GM23338 (cell line): ENCODE results near the gene VRTN. TPM values are rescaled to one million over a fixed set of nuclear protein-coding genes. Genes with fewer than 3 reads are reported as not detected.

Source experiments
- ATAC-seq: fragments of 200-7000 bp; cut with Tn5 transposase; 3 replicates; pipeline ENCODE4 v1.9.1; 2020
- DNase-seq: peaks from one replicate; pipeline ENCODE4 v3.0.0-alpha.2; 2015; ENCODE audit warnings: low spot score
- H2AFZ ChIP-seq: fragments of 200-600 bp; sonication (generic); 2 replicates; pipeline ENCODE4 v1.8.0; 2016; ENCODE audit warnings: antibody characterized with exemption, mild to moderate bottlenecking, moderate library complexity
- H3F3A ChIP-seq: fragments of 200-600 bp; sonication (generic); replicated peaks from 2 replicates; pipeline ENCODE4 v1.8.0; 2017; ENCODE audit warnings: antibody characterized with exemption, mixed run types, low read depth
- H3K27ac ChIP-seq: fragments of 200-600 bp; sonication (generic); 2 replicates; pipeline ENCODE4 v1.6.1; 2016; ENCODE audit warnings: low read depth
- H3K27me3 ChIP-seq: fragments of 200-600 bp; sonication (generic); 2 replicates; pipeline ENCODE4 v1.8.0; 2016; ENCODE audit warnings: mild to moderate bottlenecking, mixed run types, moderate library complexity; ENCODE audit not compliant: insufficient read depth
- H3K36me3 ChIP-seq: fragments of 200-600 bp; sonication (generic); 2 replicates; pipeline ENCODE4 v1.8.0; 2016; ENCODE audit warnings: mild to moderate bottlenecking; ENCODE audit not compliant: insufficient read depth
- H3K4me1 ChIP-seq: fragments of 200-600 bp; sonication (generic); 2 replicates; pipeline ENCODE4 v1.8.0; 2016; ENCODE audit warnings: mild to moderate bottlenecking, moderate library complexity; ENCODE audit not compliant: insufficient read depth
- H3K4me2 ChIP-seq: fragments of 200-600 bp; sonication (generic); 2 replicates; pipeline ENCODE4 v1.7.1; 2017; ENCODE audit warnings: mixed run types
- H3K4me3 ChIP-seq: fragments of 200-600 bp; sonication (generic); 2 replicates; pipeline ENCODE4 v1.6.1; 2016; ENCODE audit warnings: mixed run types
- H3K79me2 ChIP-seq: fragments of 200-600 bp; sonication (generic); replicated peaks from 2 replicates; pipeline ENCODE4 v1.8.0; 2017; ENCODE audit warnings: mild to moderate bottlenecking; ENCODE audit not compliant: insufficient read depth
- H3K9me2 ChIP-seq: fragments of 200-600 bp; sonication (generic); 2 replicates; pipeline ENCODE4 v1.8.0; 2017; ENCODE audit not compliant: insufficient read depth
- H4K20me1 ChIP-seq: fragments of 200-600 bp; sonication (generic); replicated peaks from 2 replicates; pipeline ENCODE4 v1.8.0; 2017; ENCODE audit warnings: mild to moderate bottlenecking; ENCODE audit not compliant: insufficient read depth
- H3K27ac Mint-ChIP-seq: 2 replicates; pipeline ENCODE4 v1.8.0; 2020; ENCODE audit warnings: inconsistent platforms, mild to moderate bottlenecking, moderate library complexity, mixed read lengths
- H3K27me3 Mint-ChIP-seq: 3 replicates; pipeline ENCODE4 v1.8.0; 2022; ENCODE audit warnings: low read depth, mild to moderate bottlenecking, moderate library complexity, mixed read lengths, inconsistent platforms; ENCODE audit not compliant: insufficient read depth, poor library complexity
- H3K36me3 Mint-ChIP-seq: 3 replicates; pipeline ENCODE4 v1.8.0; 2021; ENCODE audit warnings: low read depth, mild to moderate bottlenecking, inconsistent platforms, moderate library complexity, mixed read lengths
- H3K4me1 Mint-ChIP-seq: 3 replicates; pipeline ENCODE4 v1.8.0; 2020; ENCODE audit warnings: mild to moderate bottlenecking, inconsistent platforms, mixed read lengths
- H3K4me3 Mint-ChIP-seq: 3 replicates; pipeline ENCODE4 v1.8.0; 2021; ENCODE audit warnings: moderate library complexity, mild to moderate bottlenecking, inconsistent platforms, mixed read lengths
- H3K9me3 Mint-ChIP-seq: 3 replicates; pipeline ENCODE4 v1.8.0; 2020; ENCODE audit warnings: moderate library complexity, mild to moderate bottlenecking, inconsistent platforms, mixed read lengths
- CREB1 ChIP-seq: fragments of 250-450 bp; sonication (Bioruptor Pico); IDR thresholded peaks from 2 replicates; pipeline ENCODE4 v1.5.0; 2020; ENCODE audit warnings: low read depth, mild to moderate bottlenecking, moderate library complexity
- EZH2 ChIP-seq: fragments of 200-600 bp; sonication (generic); IDR thresholded peaks from one replicate; pipeline ENCODE4 v1.8.0; 2017; ENCODE audit warnings: antibody characterized with exemption, mild to moderate bottlenecking, low read depth; ENCODE audit not compliant: unreplicated experiment
- EZH2phosphoT487 ChIP-seq: fragments of 200-600 bp; sonication (generic); IDR thresholded peaks from one replicate; pipeline ENCODE4 v1.8.1; 2018; ENCODE audit warnings: antibody characterized with exemption; ENCODE audit not compliant: unreplicated experiment
- JUNB ChIP-seq: IDR thresholded peaks from one replicate; pipeline ENCODE4 v1.6.1; 2016; ENCODE audit warnings: antibody characterized with exemption; ENCODE audit not compliant: unreplicated experiment
- NANOG ChIP-seq: IDR thresholded peaks from 2 replicates; pipeline ENCODE4 v1.6.1; 2016; ENCODE audit warnings: antibody characterized with exemption, borderline replicate concordance
- POLR2AphosphoS5 ChIP-seq: IDR thresholded peaks from 2 replicates; pipeline ENCODE4 v1.6.1; 2016; ENCODE audit warnings: antibody characterized with exemption, low read depth
- STAT1 ChIP-seq: IDR thresholded peaks from one replicate; pipeline ENCODE4 v1.6.1; 2016; ENCODE audit warnings: antibody characterized with exemption; ENCODE audit not compliant: unreplicated experiment
- ZNF114 ChIP-seq: fragments of 250-450 bp; sonication (Bioruptor Pico); IDR thresholded peaks from 2 replicates; pipeline ENCODE4 v1.5.0; 2020; ENCODE audit warnings: mild to moderate bottlenecking, moderate library complexity
- ZNF331 ChIP-seq: fragments of 250-450 bp; sonication (Bioruptor Pico); IDR thresholded peaks from 2 replicates; pipeline ENCODE4 v1.5.0; 2020; ENCODE audit warnings: low read depth, mild to moderate bottlenecking, moderate library complexity
- polyA plus RNA-seq: library from polyadenylated mRNA; unstranded; fragments of >200 nt; fragmentation: Nextera tagmentation; extraction: Ambion mirVana; gene quantifications from 2 replicates; pipeline ENCODE4 v1.2.1, GENCODE V29; 2016
- total RNA-seq: library from RNA; depleted of rRNA; stranded (reverse); fragments of >200 nt; shearing (Covaris generic); gene quantifications from 2 replicates; pipeline ENCODE4 v1.2.3, GENCODE V29; 2014
- TF ChIP-seq, protein P1 (sequence below): IDR thresholded peaks from 2 replicates; pipeline ENCODE4 v1.6.1; 2016; ENCODE audit warnings: antibody characterized with exemption
- TF ChIP-seq, protein P2 (sequence below), 2 experiments: fragments of 200-600 bp in 1 of 2; sonication (generic) in 1 of 2; conservative IDR thresholded peaks; 2 replicates each; pipeline versions ENCODE4 v1.5.1 to v1.6.1; 2016 to 2017; ENCODE audit warnings: antibody characterized with exemption in 2 of 2, low read depth in 2 of 2, mild to moderate bottlenecking in 2 of 2, moderate library complexity in 1 of 2
- TF ChIP-seq, protein P3 (sequence below): IDR thresholded peaks from one replicate; pipeline ENCODE4 v1.6.1; 2018; ENCODE audit warnings: antibody characterized with exemption; ENCODE audit not compliant: unreplicated experiment
- TF ChIP-seq, protein P4 (sequence below): fragments of 250-450 bp; sonication (Bioruptor Pico); IDR thresholded peaks from 2 replicates; pipeline ENCODE4 v1.5.0; 2020; ENCODE audit warnings: mild to moderate bottlenecking, moderate library complexity

VRTN gene
- total and polyA plus RNA-seq, 2 experiments from 2014 or later, result 63.9 to 143 TPM

DNA sequence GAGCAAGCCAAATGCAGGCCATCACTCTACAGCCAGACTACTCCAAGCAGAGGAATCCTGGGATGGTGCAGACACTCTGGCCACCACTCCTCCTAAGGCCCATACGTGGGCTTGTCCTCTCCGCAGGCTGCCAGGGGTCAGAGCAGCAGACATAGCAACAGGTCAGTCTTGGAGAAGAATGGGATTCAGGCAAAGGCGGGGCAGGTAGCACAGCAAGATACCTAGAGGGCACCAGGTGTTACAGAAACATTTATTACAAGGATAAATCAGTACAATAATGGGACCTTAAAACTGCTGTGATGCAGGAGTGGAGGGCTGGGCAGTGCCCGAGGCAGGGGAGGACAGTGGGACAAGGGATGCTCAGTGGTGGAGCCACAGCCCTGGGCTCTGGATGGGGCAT is 57.4 kb downstream of the VRTN start:
- DNase-seq (no peak), ATAC-seq (no peak)
- Histone ChIP-seq H2AFZ (no peak overlapping the region), H4K20me1 (no peaks in the 10 kb centered on the region), H3K27ac (no peak overlapping the region), H3K27me3 (no peaks in the 10 kb centered on the region), H3K4me1 (peaks cover 25% of the 10 kb centered on the region), H3K4me2 (no peak overlapping the region), H3K36me3 (no peaks in the 10 kb centered on the region), H3K9me2 (no peaks in the 10 kb centered on the region), H3F3A (peaks cover 17% of the 10 kb centered on the region), H3K4me3 (no peak overlapping the region), H3K79me2 (no peaks in the 10 kb centered on the region)
- no peak overlapping the region for H3K27ac Mint-ChIP-seq
- TF ChIP-seq JUNB (no peak), EZH2phosphoT487 (no peak), ZNF114 (CRISPR knock-in tag) (no peak), NANOG (no peak), CREB1 (CRISPR knock-in tag) (no peak), STAT1 (no peak), POLR2AphosphoS5 (no peak), ZNF331 (CRISPR knock-in tag) (no peak), EZH2 (no peak)
- TF ChIP-seq, protein P1, sequence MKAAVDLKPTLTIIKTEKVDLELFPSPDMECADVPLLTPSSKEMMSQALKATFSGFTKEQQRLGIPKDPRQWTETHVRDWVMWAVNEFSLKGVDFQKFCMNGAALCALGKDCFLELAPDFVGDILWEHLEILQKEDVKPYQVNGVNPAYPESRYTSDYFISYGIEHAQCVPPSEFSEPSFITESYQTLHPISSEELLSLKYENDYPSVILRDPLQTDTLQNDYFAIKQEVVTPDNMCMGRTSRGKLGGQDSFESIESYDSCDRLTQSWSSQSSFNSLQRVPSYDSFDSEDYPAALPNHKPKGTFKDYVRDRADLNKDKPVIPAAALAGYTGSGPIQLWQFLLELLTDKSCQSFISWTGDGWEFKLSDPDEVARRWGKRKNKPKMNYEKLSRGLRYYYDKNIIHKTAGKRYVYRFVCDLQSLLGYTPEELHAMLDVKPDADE, result no peak
- TF ChIP-seq, protein P2, sequence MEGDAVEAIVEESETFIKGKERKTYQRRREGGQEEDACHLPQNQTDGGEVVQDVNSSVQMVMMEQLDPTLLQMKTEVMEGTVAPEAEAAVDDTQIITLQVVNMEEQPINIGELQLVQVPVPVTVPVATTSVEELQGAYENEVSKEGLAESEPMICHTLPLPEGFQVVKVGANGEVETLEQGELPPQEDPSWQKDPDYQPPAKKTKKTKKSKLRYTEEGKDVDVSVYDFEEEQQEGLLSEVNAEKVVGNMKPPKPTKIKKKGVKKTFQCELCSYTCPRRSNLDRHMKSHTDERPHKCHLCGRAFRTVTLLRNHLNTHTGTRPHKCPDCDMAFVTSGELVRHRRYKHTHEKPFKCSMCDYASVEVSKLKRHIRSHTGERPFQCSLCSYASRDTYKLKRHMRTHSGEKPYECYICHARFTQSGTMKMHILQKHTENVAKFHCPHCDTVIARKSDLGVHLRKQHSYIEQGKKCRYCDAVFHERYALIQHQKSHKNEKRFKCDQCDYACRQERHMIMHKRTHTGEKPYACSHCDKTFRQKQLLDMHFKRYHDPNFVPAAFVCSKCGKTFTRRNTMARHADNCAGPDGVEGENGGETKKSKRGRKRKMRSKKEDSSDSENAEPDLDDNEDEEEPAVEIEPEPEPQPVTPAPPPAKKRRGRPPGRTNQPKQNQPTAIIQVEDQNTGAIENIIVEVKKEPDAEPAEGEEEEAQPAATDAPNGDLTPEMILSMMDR (conservative IDR thresholded peaks at IDR 0.05; ENCODE audit: low read depth in 2 of 2), result no peak
- TF ChIP-seq, protein P3, sequence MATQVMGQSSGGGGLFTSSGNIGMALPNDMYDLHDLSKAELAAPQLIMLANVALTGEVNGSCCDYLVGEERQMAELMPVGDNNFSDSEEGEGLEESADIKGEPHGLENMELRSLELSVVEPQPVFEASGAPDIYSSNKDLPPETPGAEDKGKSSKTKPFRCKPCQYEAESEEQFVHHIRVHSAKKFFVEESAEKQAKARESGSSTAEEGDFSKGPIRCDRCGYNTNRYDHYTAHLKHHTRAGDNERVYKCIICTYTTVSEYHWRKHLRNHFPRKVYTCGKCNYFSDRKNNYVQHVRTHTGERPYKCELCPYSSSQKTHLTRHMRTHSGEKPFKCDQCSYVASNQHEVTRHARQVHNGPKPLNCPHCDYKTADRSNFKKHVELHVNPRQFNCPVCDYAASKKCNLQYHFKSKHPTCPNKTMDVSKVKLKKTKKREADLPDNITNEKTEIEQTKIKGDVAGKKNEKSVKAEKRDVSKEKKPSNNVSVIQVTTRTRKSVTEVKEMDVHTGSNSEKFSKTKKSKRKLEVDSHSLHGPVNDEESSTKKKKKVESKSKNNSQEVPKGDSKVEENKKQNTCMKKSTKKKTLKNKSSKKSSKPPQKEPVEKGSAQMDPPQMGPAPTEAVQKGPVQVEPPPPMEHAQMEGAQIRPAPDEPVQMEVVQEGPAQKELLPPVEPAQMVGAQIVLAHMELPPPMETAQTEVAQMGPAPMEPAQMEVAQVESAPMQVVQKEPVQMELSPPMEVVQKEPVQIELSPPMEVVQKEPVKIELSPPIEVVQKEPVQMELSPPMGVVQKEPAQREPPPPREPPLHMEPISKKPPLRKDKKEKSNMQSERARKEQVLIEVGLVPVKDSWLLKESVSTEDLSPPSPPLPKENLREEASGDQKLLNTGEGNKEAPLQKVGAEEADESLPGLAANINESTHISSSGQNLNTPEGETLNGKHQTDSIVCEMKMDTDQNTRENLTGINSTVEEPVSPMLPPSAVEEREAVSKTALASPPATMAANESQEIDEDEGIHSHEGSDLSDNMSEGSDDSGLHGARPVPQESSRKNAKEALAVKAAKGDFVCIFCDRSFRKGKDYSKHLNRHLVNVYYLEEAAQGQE, result no peak
- TF ChIP-seq, protein P4, sequence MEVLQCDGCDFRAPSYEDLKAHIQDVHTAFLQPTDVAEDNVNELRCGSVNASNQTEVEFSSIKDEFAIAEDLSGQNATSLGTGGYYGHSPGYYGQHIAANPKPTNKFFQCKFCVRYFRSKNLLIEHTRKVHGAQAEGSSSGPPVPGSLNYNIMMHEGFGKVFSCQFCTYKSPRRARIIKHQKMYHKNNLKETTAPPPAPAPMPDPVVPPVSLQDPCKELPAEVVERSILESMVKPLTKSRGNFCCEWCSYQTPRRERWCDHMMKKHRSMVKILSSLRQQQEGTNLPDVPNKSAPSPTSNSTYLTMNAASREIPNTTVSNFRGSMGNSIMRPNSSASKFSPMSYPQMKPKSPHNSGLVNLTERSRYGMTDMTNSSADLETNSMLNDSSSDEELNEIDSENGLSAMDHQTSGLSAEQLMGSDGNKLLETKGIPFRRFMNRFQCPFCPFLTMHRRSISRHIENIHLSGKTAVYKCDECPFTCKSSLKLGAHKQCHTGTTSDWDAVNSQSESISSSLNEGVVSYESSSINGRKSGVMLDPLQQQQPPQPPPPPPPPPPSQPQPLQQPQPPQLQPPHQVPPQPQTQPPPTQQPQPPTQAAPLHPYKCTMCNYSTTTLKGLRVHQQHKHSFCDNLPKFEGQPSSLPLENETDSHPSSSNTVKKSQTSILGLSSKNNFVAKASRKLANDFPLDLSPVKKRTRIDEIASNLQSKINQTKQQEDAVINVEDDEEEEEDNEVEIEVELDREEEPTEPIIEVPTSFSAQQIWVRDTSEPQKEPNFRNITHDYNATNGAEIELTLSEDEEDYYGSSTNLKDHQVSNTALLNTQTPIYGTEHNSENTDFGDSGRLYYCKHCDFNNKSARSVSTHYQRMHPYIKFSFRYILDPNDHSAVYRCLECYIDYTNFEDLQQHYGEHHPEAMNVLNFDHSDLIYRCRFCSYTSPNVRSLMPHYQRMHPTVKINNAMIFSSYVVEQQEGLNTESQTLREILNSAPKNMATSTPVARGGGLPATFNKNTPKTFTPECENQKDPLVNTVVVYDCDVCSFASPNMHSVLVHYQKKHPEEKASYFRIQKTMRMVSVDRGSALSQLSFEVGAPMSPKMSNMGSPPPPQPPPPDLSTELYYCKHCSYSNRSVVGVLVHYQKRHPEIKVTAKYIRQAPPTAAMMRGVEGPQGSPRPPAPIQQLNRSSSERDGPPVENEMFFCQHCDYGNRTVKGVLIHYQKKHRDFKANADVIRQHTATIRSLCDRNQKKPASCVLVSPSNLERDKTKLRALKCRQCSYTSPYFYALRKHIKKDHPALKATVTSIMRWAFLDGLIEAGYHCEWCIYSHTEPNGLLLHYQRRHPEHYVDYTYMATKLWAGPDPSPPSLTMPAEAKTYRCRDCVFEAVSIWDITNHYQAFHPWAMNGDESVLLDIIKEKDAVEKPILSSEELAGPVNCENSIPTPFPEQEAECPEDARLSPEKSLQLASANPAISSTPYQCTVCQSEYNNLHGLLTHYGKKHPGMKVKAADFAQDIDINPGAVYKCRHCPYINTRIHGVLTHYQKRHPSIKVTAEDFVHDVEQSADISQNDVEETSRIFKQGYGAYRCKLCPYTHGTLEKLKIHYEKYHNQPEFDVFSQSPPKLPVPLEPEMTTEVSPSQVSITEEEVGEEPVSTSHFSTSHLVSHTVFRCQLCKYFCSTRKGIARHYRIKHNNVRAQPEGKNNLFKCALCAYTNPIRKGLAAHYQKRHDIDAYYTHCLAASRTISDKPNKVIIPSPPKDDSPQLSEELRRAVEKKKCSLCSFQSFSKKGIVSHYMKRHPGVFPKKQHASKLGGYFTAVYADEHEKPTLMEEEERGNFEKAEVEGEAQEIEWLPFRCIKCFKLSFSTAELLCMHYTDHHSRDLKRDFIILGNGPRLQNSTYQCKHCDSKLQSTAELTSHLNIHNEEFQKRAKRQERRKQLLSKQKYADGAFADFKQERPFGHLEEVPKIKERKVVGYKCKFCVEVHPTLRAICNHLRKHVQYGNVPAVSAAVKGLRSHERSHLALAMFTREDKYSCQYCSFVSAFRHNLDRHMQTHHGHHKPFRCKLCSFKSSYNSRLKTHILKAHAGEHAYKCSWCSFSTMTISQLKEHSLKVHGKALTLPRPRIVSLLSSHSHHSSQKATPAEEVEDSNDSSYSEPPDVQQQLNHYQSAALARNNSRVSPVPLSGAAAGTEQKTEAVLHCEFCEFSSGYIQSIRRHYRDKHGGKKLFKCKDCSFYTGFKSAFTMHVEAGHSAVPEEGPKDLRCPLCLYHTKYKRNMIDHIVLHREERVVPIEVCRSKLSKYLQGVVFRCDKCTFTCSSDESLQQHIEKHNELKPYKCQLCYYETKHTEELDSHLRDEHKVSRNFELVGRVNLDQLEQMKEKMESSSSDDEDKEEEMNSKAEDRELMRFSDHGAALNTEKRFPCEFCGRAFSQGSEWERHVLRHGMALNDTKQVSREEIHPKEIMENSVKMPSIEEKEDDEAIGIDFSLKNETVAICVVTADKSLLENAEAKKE (CRISPR knock-in tag), result no peak
- no peak overlapping the region for H3K4me3 Mint-ChIP-seq
- H3K27me3 Mint-ChIP-seq, result peaks cover 10% of the 10 kb centered on the region
- no peaks in the 10 kb centered on the region for H3K9me3 Mint-ChIP-seq
- H3K4me1 Mint-ChIP-seq, result peaks cover 27% of the 10 kb centered on the region
- H3K36me3 Mint-ChIP-seq, result no peaks in the 10 kb centered on the region; the same call in 1 of the 3 replicates
